Hepatocyte (in vitro differentiated cells): Measurements from ENCODE around the gene PDXDC1. TPM values are rescaled to one million over a fixed set of nuclear protein-coding genes. Genes with fewer than 3 reads are reported as not detected.
"Not testable (repeated sequence)": the region's sequence is repeated elsewhere in the genome, so short reads cannot be mapped to it uniquely, and the experiment has no call there.

Source experiments
- DNase-seq: peaks from one replicate; pipeline ENCODE4 v3.0.0-alpha.2; 2016; ENCODE audit warnings: low spot score
- H2AFZ ChIP-seq: fragments of 200-600 bp; sonication (generic); 2 replicates; pipeline ENCODE4 v1.6.0; 2016; ENCODE audit warnings: antibody characterized with exemption, mild to moderate bottlenecking
- H3K27ac ChIP-seq: fragments of 200-600 bp; sonication (generic); 2 replicates; pipeline ENCODE4 v1.5.1; 2016; ENCODE audit warnings: mild to moderate bottlenecking
- H3K27me3 ChIP-seq: fragments of 200-600 bp; sonication (generic); 2 replicates; pipeline ENCODE4 v1.6.1; 2016
- H3K36me3 ChIP-seq: fragments of 200-600 bp; sonication (generic); replicated peaks from 2 replicates; pipeline ENCODE4 v1.5.1; 2016; ENCODE audit warnings: low read depth; ENCODE audit not compliant: insufficient read depth
- H3K4me1 ChIP-seq: fragments of 200-600 bp; sonication (generic); 2 replicates; pipeline ENCODE4 v1.5.1; 2016; ENCODE audit warnings: mild to moderate bottlenecking, moderate library complexity; ENCODE audit not compliant: insufficient read depth
- H3K4me2 ChIP-seq: fragments of 200-600 bp; sonication (generic); 2 replicates; pipeline ENCODE4 v1.6.0; 2016
- H3K4me3 ChIP-seq: fragments of 200-600 bp; sonication (generic); 2 replicates; pipeline ENCODE4 v1.5.1; 2016; ENCODE audit warnings: mild to moderate bottlenecking
- H3K79me2 ChIP-seq: fragments of 200-600 bp; sonication (generic); 2 replicates; pipeline ENCODE4 v1.6.0; 2017; ENCODE audit warnings: mild to moderate bottlenecking
- H3K9me2 ChIP-seq: fragments of 200-600 bp; sonication (generic); replicated peaks from 2 replicates; pipeline ENCODE4 v1.6.0; 2017; ENCODE audit warnings: mild to moderate bottlenecking; ENCODE audit not compliant: insufficient read depth
- H3K9me3 ChIP-seq: fragments of 200-600 bp; sonication (generic); 2 replicates; pipeline ENCODE4 v1.5.1; 2016; ENCODE audit warnings: low read depth, mild to moderate bottlenecking
- H4K20me1 ChIP-seq: fragments of 200-600 bp; sonication (generic); 2 replicates; pipeline ENCODE4 v1.6.0; 2016; ENCODE audit warnings: mild to moderate bottlenecking; ENCODE audit not compliant: insufficient read depth, poor library complexity, severe bottlenecking
- WGBS: methylation state at CpG from one replicate; pipeline ENCODE4 v1.1.6; 2016; ENCODE audit warnings: low lambda C conversion rate; ENCODE audit errors: missing lambda C conversion rate; 5-methylcytosine and 5-hydroxymethylcytosine counted together
- polyA plus RNA-seq: library from polyadenylated mRNA; unstranded; fragments of >200 nt; fragmentation: Nextera tagmentation; extraction: Ambion mirVana; gene quantifications from 2 replicates; pipeline ENCODE4 v1.2.1, GENCODE V29; 2016
- total RNA-seq: library from RNA; depleted of rRNA; stranded (reverse); fragments of >200 nt; gene quantifications from 2 replicates; pipeline ENCODE4 v1.2.3, GENCODE V29; 2014
- TF ChIP-seq, protein P1 (sequence below): fragments of 200-600 bp; sonication (generic); IDR thresholded peaks from 2 replicates; pipeline ENCODE4 v1.5.1; 2016; ENCODE audit warnings: antibody characterized with exemption, mild to moderate bottlenecking; ENCODE audit not compliant: poor library complexity

The PDXDC1 gene
- total and polyA plus RNA-seq, 2 experiments from 2014 or later, result 141 to 146 TPM

DNA sequence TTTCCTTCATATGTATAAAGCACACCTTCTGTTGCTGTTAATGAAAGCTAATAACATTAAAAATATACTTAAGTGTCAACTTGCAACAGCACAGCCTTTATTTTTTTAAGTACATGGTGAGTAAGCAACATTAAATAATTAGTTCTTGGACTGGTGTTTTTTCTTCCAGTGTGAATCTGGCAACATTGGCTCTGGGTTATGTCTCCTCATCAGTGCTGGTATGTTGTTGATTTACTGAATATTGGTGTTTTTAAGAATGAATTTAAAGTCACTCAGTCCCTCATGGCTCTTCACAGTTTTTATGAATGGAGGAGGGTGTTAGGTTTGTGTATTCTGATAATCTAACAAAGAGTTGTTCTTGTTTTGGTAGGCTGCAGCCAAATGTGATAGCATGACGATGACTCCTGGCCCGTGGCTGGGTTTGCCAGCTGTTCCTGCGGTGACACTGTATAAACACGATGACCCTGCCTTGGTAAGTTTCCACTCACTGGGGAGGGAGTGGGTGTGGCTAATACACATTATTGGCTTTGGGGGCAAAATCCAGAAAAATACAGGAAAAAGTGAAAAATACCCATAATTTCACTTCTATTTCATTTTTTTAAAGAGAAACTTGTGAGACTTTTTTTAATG lies 42.2 kb downstream of the PDXDC1 start:
- H3K4me3 ChIP-seq, H3K9me3 ChIP-seq, H2AFZ ChIP-seq, H3K4me1 ChIP-seq, H3K27me3 ChIP-seq, H3K9me2 ChIP-seq, H3K4me2 ChIP-seq, H4K20me1 ChIP-seq, H3K36me3 ChIP-seq: not testable (repeated sequence)
- Histone ChIP-seq H3K27ac (peak overlapping the region; percentile 41), H3K79me2 (peaks cover 18% of the 10 kb centered on the region)
- peak; percentile 36 for DNase-seq
- WGBS, result 67% methylated on average over 4 of the region's 4 CpGs

DNA sequence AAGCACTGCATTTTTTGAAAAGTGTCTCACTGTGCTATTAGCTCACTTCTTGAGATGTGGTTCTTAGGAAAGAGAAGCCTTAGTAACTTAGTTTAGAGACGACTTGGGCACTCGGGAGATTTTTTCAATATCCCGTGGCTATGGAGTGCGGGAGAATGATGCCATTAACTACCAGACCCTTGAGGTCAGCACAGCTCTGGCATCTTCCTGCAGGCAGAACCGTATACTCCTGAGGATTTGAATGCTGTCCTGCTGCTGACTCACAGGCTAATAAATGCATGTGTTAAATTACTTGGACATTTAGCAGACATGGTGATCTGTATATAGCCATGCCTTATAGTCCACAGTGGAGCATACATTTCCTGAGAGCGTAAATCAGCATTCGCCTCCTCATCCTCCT lies 46.6 kb downstream of the PDXDC1 start:
- DNase-seq, result peak; percentile 29
- not testable (repeated sequence) for H3K9me3 ChIP-seq, H3K36me3 ChIP-seq, H3K4me2 ChIP-seq, H3K27me3 ChIP-seq, H3K9me2 ChIP-seq, H2AFZ ChIP-seq, H3K4me1 ChIP-seq, H3K27ac ChIP-seq, H3K4me3 ChIP-seq
- peaks cover 26% of the 10 kb centered on the region for H3K79me2 ChIP-seq
- H4K20me1 ChIP-seq, result peaks cover 14% of the 10 kb centered on the region
- WGBS, result 75% methylated on average over 7 of the region's 7 CpGs

DNA sequence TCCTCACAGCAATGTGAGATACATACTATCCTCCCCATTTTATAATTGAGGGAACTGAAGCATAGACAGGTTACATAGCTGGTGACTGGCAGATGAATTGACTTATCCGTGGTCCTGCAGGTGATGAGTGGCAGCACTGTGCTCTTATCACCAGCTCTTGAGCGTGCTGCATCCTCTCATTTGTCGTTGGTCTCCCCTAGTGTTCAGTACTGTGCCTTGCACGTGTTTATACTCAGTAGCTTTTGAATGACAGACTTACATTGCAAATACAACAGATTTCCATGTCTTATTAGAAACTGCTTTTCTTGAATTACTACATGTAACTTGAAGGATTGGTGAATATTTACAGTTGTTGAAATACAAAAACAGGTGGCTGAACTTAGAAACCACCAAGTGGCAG lies 47.4 kb downstream of the PDXDC1 start:
- not testable (repeated sequence) for H3K9me2 ChIP-seq, H3K9me3 ChIP-seq, H3K36me3 ChIP-seq, H3K4me3 ChIP-seq, H3K27ac ChIP-seq, H2AFZ ChIP-seq, H3K4me1 ChIP-seq, H3K4me2 ChIP-seq, H3K27me3 ChIP-seq
- TF ChIP-seq, protein P1, sequence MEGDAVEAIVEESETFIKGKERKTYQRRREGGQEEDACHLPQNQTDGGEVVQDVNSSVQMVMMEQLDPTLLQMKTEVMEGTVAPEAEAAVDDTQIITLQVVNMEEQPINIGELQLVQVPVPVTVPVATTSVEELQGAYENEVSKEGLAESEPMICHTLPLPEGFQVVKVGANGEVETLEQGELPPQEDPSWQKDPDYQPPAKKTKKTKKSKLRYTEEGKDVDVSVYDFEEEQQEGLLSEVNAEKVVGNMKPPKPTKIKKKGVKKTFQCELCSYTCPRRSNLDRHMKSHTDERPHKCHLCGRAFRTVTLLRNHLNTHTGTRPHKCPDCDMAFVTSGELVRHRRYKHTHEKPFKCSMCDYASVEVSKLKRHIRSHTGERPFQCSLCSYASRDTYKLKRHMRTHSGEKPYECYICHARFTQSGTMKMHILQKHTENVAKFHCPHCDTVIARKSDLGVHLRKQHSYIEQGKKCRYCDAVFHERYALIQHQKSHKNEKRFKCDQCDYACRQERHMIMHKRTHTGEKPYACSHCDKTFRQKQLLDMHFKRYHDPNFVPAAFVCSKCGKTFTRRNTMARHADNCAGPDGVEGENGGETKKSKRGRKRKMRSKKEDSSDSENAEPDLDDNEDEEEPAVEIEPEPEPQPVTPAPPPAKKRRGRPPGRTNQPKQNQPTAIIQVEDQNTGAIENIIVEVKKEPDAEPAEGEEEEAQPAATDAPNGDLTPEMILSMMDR, result peak; percentile 47
- 35% methylated on average over 4 of the region's 4 CpGs for WGBS
- H4K20me1 ChIP-seq, result peaks cover 18% of the 10 kb centered on the region
- DNase-seq, result peak; percentile 69
- peaks cover 30% of the 10 kb centered on the region for H3K79me2 ChIP-seq

DNA sequence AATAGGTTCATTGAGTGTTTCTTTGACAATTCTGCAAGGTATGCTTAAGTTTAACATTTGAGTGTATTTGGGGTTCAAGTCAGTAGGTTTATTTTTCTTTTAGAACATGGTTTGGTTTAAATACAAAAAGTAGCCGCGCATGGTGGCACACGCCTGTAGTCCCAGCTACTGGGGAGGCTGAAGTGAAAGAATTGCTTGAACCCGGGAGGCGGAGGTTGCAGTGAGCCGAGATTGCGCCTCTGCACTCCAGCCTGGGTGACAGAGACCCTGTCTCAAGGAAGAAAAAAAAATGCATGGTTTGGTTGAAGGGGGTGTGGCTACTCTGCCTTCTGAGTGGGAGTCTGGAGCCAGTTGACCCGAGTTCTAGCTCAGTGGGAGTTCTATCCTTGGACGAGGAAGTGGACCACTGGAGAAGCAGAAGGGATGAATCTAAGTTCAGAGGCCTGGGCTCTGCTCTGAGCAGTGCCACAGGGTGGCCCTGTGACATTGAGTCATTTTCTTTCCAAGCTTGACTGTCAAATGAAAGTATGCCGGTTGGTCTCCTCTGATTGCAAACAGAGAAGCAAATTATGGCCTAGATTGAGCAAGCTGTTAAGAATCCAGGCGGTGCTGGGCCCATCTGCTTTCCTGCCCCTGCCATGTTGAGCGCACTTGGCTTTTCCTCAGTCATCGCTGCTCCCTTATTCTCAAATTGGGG lies 48.7 kb downstream of the PDXDC1 start:
- H3K27ac ChIP-seq, H3K9me2 ChIP-seq, H3K4me2 ChIP-seq, H3K4me3 ChIP-seq, H2AFZ ChIP-seq, DNase-seq, H3K27me3 ChIP-seq, H3K9me3 ChIP-seq, H3K36me3 ChIP-seq, H3K4me1 ChIP-seq: not testable (repeated sequence)
- Histone ChIP-seq H4K20me1 (peaks cover 21% of the 10 kb centered on the region), H3K79me2 (peaks cover 32% of the 10 kb centered on the region)
- 95% methylated on average over 13 of the region's 13 CpGs for WGBS

DNA sequence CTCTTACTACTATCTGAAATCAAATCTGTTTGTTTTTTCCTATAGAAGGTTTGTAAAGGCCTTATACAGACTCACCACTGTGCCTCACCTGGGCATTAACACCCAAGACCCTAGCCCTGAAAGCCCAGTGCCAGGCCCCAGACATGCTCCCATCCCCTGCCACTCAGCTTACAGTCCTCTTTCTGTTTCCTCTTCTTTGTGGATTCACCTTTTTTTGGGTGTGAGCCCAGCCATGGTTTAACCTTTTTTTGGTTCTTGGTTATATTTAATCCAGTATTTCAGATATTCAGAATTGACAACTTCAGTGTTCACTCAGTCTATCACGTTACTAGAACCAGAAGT lies 50.0 kb downstream of the PDXDC1 start:
- not testable (repeated sequence) for H3K36me3 ChIP-seq, H3K4me2 ChIP-seq
- peaks cover 30% of the 10 kb centered on the region for H4K20me1 ChIP-seq

DNA sequence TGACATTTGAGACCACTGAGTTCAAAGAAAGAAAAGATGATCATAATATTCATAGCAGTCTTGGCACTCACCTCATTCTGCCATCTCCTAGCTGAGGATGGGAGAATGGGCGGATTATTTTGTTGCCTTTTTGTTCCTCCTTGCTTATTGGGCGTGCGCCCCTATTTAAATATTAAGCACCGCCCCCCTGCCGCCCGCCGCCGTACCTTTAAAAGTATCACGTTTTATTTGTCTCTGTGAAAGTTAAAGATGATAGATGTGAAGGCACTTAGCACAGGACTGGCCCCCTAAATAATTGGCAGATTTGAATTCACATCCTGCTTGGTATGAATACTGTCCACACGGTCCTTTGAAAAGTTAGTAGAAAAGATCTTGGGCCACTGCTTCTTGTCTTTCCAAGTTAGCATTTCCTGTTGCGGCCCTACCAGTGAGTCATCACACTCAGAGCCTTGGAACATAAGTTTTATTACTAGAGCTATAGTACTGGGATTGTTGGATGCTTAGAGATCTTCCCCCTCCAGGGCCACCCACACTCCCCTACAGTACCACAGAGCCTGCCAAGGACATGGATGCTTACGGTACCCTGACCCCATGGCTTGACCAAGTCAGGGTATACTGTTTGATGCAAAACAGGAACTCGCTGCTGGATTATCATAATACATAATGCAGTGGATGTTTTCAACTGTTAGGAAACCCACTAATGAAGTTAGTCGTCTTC lies 50.6 kb downstream of the PDXDC1 start:
- H3K4me3 ChIP-seq, H3K4me2 ChIP-seq, H3K36me3 ChIP-seq, H2AFZ ChIP-seq, H3K4me1 ChIP-seq, H3K9me2 ChIP-seq, H3K9me3 ChIP-seq, H3K27me3 ChIP-seq: not testable (repeated sequence)
- Histone ChIP-seq H3K79me2 (peaks cover 39% of the 10 kb centered on the region), H4K20me1 (peaks cover 32% of the 10 kb centered on the region), H3K27ac (peak overlapping the region; percentile 76)
- DNase-seq, result peak; percentile 37
- 85% methylated on average over 14 of the region's 14 CpGs for WGBS

More for the DNA sequence above, 50.0 kb downstream of the PDXDC1 start:
- H2AFZ ChIP-seq, H3K27me3 ChIP-seq, H3K9me2 ChIP-seq, H3K4me3 ChIP-seq, H3K4me1 ChIP-seq, DNase-seq, H3K9me3 ChIP-seq: not testable (repeated sequence)
- peak overlapping the region; percentile 76 for H3K27ac ChIP-seq
- 93% methylated on average over 1 of the region's 1 CpG for WGBS
- H3K79me2 ChIP-seq, result peaks cover 39% of the 10 kb centered on the region

DNA sequence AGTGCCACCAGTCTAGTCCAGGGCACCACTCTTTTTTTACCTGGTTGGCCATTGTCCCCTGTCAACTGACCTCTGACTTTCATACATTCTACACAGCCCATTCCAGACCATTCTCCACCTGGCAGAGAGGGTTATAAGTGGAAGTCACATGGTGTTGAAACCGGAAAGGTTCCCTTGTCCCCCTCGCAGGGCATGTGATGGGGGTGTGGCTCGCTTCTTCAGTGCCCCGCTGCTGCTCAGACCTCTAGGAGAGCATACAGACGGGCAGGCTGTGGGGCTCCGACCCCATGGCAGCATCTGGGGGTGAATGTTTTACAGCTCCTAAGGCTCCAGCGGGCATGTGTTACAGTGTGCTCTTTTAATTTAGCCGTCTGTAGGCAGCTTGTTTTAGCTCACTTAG lies 52.2 kb downstream of the PDXDC1 start:
- 76% methylated on average over 8 of the region's 8 CpGs for WGBS
- H4K20me1 ChIP-seq, result peaks cover 32% of the 10 kb centered on the region

More for the DNA sequence above, 52.2 kb downstream of the PDXDC1 start:
- H3K27me3 ChIP-seq, H3K4me2 ChIP-seq, H3K9me3 ChIP-seq, H3K36me3 ChIP-seq, H3K4me1 ChIP-seq, H3K9me2 ChIP-seq, H3K27ac ChIP-seq, H2AFZ ChIP-seq, H3K4me3 ChIP-seq, DNase-seq: not testable (repeated sequence)
- H3K79me2 ChIP-seq, result peaks cover 39% of the 10 kb centered on the region
